HT-29 (cell line): Measurements from ENCODE around the gene MACC1. TPM values are rescaled to one million over a fixed set of nuclear protein-coding genes. Genes with fewer than 3 reads are reported as not detected.
A peak's percentile ranks its signal among the peaks of the same experiment; 100 is the strongest.

ENCODE experiments used
- DNase-seq: peaks from one replicate; pipeline ENCODE4 v3.0.0-alpha.2; 2015; ENCODE audit warnings: low spot score
- total RNA-seq: library from RNA; depleted of rRNA; stranded (reverse); fragments of >200 nt; shearing (Covaris generic); gene quantifications from 2 replicates; pipeline ENCODE4 v1.2.3, GENCODE V29; 2014

MACC1 gene
- total RNA-seq, 1 experiment from 2014 or later, result 9.9 TPM

DNA sequence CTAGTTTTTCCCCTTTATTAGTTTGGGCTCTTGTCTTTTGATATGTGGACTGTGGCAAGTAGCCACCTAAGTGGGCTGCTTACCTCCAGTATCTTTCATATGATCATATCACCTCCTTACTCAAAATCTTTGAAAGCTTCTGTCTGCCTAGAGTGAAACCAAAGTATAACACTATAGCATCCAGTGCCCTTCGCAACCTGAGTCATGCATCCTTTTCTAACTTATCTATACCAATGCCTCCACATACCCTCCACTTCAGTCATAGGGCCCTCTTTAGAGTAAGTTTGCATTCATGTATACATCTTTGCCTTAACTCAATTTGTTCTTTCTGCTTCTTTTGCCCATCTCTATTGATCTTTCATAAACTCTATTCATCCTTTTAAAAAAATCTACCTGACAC is 15.7 kb upstream of the MACC1 start:
- no peak for DNase-seq

DNA sequence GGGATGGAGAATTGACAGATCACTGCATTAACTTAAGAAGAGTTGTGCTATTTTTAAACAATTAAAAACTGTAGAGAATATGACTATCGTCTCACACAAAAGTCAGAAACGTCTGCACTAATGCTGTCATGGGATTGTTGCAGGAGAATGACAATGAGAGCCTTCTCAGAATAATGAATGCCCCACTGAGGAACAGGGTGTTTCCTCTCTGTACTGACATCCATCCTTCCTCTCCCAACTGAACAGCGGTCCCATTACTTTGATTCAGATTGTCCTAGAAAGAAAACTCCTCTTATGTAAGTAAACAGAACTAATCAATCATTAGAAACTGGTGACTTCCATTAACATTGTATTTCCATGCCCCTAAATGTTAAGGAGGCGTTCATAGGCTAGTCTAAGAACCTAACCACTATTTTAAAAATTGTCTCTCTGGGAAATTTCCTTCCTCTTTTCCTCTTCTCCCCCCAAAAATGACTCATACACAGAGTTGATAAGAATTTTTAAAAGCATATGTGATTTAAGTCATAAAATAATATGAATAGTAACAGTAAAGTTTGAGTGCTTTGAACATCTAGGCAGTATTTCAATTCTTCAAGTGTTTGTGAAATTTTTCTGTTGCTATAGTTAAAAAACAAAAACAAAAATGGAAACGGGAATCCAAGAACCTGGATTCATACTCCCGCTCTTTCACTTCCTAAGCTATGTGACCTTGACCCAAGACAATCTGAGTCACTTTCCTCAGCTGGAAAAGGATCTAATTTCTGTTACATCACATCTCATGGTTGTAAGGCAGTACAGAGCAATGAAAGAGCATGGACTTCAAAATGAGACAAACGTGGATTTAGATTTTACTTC is 12.7 kb upstream of the MACC1 start:
- DNase-seq, result no peak

DNA sequence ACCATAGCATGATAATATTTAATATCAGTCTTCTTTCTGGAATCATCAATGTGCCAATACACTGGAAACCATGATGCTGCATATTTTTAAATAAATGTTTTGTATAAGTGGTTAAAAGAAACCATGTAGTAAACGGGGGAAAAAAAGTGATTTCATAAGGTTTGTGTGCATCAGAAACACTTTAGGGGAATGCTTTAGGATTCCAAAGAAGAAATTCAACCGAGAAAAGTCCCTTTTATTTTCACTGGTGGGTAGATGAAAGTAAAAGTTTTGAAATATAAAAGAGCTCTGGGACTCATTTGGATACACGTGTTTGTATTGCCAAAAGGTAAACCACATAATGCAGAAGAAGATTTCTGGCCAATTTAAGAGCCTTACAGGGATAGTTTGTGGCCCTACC is 11.9 kb upstream of the MACC1 start:
- no peak for DNase-seq

DNA sequence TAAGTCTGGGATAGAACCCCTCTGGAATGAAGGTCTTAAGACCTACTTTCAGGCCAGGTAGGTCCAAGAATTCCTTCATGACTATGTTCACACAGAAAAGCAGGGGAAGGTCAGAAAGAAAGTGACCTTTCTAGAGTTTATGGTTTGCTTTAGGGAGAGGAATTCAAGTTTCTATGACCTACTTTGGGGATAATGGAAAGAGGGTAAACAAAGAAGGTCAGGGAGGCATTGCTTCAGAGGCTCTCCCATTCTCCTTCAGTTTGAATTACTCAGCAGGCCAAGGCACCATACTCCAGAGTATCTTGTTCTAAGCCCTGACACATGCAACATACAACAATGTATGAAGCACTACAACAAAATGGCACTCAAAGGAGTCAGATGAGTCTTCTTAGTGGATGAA is 11.5 kb upstream of the MACC1 start:
- no peak for DNase-seq

DNA sequence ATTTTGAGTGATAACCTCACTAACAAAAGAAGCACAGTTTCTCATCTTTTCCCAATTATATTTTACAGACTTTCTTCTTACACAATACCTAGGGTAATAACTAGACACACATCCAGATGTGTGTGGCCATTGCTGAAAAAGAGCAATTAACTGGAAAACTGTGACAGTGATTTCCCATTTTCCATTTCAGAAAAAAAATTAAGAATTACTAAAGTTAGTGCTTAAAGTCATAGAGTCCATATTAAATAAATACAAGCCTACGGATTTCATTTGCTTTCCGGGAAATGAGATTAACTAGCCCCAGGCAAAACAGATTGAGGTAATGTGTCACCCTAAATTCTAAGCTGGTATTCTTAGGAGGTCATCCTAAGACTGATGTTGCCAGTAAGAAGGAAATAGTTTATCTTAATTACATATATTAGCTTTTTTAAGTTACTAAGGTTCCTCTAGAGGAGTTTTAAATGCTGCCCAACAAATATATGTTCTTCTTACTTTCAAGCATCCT is 10.2 kb upstream of the MACC1 start:
- DNase-seq, result no peak

DNA sequence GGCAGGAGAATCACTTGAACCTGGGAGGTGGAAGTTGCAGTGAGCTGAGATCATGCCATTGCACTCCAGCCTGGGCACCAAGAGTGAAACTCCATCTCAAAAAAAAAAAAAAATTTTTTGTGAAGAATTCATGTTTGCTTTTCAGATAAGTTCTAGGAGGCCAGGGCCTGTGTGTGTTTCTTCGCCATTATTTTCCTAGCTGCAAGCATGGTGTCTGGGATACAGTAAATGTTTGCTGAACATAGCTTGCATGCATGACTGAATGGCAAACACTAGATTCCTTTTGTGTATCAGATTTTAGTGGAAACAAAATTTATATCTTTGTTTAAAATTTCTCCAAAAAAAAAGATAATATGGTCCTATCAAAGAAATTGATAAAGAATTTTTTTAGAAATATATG is 9.7 kb upstream of the MACC1 start:
- no peak for DNase-seq

DNA sequence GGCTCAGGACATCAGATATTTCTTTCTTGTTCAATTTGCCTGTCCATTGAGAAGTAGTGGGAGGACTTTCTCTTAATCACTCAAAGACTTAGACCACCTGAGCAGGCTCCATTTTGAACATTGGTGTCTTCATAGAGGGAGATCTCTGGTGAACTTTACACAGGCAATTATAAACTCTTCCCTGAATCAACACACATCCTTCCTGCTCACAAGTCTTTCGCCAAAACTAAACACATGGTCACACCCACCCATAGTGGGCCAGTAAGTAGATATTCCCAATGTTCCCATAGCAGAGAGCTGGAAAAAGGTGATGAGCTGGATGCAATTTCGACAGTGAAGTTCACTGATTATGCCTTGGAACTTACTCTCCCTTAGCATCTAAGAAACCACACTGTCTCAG is 8.2 kb upstream of the MACC1 start:
- no peak for DNase-seq

DNA sequence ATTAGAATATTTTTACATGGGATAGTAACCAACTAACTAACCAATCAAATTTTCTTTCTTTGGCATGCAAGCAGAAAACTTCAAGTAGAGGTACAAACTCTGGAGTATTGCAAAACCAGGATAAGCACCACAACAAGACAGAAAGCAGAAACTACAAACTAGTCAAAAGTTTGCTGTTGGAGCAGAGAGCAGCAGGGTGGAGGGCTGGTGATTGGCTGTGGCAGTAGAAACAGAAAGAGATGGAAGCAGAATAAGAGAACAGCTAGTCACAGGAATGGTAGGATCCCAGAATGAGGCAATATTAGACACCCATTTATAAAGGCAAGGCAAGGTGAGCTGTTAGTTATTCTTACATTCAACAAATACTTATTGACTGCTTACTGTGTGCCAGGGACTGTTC is 6.8 kb upstream of the MACC1 start:
- DNase-seq, result no peak

DNA sequence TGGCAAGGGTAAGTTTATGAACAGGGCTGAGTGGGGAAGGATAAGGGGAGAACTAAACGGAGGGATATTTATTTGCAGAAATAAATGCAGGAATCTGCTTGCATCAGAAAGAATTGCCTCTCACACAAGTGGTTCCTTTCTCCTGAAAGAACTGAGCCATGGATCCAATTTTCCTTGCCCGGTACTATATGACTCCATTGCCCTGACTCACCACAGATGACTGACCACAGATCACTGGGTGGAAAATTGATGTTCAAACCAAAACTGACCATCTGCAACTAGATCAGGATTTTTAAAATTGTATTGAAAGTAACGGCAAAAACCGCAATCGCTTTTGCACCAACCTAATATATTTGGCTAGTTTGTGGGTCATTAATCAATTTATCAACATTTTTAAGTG is 6.2 kb upstream of the MACC1 start:
- DNase-seq, result no peak

DNA sequence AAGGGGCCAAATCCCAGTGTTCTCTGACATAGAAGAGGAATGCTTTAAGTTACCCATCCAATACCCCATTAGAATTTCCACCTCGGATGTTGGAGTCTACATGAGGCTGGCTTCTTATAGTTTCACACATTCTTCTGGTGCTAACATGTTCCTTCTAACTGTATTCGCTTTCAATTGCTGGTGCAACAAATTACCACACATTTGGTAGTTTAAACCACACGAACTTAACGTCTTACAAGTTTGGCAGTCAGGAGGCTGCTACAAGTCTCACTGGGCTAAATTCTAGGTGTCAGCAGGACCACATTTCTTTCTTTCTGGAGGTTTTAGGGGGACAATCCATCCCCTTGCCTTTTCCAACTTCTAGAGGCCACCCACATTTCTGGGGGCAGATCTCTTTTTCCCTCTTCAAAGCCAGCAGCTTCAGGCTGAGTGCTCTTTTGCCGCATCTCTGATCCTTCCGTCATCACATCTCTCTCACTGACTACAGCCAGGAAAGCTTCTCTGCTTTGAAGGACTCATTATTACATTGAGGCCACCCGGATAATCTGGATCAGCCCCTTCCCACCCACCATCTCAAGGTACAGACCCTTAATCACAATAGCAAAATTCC is 5.1 kb upstream of the MACC1 start:
- no peak for DNase-seq

DNA sequence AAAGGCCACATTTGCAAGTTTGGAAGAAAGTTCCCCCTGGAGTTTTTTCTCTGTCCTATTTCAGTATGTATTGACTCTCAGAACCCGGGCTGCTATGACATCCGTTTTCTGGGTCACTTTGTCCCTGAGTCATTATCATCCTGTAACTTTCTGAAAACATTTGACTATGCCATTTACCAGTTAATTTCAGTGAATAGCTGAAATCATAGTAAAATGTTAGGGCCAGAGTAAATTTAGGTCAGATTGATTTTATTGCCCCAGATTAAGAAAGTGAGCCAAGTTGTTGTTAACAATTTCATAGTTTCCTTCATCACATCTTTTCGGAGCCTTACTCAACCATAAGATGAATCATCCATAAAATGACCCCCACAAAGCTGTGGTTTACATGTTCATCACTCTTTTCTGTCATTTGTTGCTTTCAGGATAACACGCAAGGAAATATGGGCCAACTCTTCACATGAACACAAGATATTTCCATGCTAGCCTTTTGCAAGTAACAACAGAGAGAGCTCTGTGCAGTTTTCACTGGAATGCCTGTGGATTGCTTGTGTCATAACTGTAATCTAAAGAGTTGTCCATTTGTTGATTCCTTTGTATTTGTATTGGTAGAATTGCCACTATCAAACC is 3.9 kb upstream of the MACC1 start:
- peak; percentile 47 for DNase-seq

DNA sequence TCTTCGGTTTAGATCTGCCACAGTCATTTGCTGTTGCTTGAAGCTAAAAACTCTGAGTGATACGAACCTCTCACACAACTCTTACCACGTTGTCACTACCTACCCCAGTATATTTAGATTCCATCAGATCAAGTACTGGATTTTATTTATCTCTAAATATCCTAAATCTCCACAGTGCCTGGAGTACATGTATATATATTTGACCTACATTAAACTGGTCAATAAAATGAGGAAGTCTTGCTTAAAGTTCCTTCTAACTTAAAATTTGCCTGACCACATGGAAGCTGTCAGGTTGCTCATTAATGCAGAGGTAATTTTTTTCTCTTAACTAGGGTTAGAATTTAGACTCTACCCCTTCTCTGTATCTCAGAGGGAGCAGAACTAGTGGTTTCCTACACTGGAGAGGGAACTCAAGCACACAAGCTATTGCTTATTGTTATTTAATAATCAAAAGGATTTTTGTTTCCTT is 3.1 kb upstream of the MACC1 start:
- no peak for DNase-seq

DNA sequence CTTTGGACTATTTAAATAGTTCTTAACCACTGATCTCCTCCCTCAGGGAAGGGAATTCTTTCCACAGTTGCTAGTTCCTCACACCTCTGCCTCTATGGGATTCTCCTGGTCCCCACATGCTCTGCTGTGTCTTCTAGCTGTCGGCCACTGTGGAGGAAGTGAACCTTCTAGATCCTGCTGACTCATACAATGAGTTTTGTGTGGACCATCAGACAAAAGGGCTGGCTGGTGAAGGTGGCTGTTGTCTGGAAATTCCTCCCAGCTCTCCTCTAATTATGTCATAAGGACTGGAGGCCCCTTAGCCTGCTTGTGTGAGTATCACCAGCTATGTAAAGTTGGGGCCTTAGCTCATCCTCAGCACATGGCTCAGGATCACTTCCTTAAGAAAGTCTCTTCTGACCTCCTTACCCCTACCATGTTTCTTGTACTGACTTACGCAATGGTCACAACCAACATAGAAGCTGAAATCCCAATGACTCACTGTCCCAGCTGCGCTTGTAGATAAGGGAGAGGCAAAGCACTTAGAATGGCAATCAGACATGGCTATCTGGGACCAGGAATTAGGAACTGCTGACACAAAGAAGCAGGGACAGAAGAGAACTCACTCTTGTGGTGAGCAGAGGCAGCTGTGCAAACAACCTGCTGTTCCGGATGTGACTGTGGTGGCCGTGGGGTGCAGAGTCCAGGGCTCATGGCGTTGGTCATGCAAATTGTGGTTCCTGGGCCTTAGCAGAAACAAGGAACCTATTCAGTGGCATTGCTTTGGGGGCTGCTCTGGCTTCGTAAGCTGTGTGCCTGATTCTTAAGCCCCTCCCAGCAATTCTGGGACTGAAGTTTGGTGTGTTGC is 2.5 kb upstream of the MACC1 start:
- peak; percentile 97 for DNase-seq

DNA sequence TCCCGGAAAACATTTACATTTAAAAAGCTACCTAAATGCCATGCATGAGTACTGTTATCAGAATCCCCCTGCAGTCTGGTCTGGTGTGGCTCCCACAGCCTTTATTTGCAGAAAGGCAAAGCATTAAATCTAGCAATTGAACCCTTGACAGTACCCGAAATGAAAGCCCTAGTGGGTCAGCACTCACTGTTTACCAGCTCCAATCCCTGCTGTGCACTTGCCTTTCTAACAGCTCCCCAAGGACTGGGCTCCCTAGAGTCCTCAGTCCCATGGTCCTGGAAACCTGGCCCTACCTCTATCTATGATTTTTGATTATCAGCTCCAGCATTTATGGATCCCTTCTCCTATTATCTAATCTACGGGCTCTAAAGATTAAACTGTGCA is 1.9 kb upstream of the MACC1 start:
- no peak for DNase-seq

DNA sequence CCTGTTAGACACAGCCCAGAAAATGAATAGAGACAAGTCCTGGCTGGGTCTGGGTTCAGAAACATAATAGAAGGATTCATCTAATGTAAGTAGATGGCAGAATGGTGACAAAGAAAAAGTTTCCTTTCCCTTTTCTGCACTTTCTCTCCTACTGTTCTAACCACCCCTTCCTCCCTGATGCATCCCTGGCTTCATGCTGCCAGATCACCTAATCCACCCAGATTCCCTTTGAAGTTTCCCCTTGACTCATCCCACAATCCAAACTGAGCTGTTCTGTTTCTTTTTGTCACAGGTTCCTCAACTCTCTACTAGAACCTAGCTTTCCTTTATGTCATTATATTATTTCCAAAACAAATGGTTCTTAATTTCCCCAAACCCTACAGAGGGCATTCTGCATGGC is 1.1 kb upstream of the MACC1 start:
- DNase-seq, result peak; percentile 59

DNA sequence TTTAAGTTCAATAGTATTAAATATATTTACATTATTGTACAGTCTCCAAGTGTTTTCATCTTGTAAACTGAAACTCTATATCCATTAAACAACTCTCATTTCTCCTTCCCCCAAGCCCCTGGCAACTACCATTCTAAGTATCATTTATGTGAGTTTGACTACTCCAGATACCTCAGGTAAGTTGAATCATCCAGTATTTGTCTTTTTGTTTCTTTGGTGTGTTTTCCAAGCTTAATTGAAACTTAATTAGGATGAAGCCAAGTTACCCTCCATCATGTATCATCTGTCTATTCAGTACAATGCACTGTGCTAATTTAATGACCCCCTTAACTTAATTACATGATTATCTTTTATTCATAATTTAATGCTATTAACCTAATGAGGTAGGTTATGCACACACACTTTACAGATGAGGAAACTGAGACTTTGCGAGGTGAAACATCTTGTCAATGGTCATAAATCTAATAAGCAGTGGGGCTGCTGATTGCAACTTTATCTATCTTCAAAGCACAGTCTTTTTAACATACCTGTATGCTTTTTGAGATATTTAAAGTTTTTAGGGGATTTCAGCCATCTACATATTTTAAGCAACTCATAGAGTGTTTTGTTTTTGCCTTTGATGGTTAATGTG is 663 bp downstream of the MACC1 start:
- peak; percentile 55 for DNase-seq

DNA sequence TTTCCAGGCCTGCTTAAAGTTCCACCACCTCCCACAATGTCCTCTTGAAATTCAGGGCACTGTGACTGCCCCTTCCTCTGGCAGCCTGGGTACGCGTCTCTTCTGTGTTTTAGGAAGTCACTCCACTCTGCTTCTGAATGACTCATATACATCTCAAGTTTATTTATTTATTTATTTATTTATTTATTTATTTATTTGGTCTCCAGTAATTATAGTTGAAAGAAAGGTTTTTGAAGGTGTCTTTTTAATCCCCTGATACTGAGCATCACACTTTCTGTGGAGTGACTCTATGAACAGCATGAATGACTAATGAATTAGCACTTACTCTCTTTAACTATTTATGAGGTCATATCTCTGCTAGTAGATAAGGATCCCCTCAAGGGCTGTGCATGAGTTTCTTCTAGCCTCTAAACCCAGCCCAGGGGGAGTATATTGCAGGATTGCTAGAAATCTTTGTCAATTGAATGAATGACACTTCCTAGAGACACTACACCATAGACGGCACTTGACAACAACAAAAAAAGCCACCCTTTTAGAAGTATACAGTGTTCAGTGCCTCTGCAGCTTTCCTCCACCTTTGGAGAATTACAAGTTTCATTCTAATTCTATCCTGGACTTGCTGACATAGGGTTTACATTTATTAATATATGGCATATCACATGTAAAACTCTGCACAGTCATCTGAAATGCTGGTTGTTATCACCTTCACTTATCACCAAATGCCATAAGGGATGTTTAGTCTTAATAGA is 2.1 kb downstream of the MACC1 start:
- DNase-seq, result peak; percentile 60

DNA sequence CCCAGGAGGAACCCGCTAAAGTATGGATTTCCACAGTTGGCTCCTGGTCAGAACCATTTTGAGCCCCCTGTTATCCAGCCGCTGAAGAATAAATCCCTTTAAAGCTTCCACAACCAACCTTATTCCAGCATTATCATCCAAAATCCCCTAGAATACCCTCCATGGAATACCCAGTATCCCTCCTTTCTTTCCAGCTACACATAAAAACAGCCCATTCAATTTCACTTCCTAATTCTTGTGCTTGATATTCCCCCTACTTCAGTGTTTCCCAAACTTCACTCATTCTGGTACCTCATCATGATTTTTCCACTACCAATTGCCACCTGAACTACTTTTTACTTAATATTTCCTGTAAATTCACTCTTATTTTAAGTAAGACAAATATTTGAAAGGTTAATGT is 3.1 kb downstream of the MACC1 start:
- DNase-seq, result no peak

DNA sequence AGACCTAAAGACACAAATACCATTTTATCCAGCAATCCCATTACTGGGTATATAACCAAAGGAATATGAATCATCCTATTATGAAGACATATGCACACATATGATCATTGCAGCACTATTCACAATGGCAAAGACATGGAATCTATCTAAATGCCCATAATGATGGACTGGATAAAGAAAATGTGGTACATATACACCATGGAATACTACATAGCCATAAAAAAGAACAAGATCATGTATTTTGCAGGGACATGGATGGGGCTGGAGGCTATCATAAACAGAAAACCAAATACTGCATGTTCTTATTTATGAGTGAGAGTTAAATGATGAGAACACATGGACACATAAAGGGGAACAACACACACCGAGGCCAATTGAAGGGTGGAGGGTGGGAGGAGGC is 3.8 kb downstream of the MACC1 start:
- DNase-seq, result no peak

DNA sequence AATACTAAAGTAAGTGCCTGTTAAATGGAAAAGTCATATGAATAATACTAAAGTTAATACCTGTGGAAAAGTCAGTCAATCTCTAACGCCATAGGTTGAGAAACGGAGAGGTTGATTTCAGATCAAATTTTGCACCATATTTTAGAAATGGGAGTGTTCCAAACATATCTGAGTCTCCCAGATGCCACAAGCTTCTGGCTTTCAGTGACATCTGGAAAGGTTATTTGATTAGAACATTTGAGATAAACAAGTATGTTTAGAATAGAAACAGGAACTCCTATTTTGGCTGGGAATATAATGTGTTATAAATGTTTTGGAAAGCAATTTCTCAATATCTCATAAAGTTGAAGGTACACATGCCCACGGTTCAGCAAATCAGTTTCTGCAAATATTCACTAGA is 5.8 kb downstream of the MACC1 start:
- no peak for DNase-seq
